Measurements from ENCODE around the gene KCND2. TPM values are rescaled to one million over a fixed set of nuclear protein-coding genes. Genes with fewer than 3 reads are reported as not detected.
"Not testable (repeated sequence)": the region's sequence is repeated elsewhere in the genome, so short reads cannot be mapped to it uniquely, and the experiment has no call there.

Gene KCND2
- total RNA-seq, 1 donor from 2014 or later, result 0.17 TPM

DNA sequence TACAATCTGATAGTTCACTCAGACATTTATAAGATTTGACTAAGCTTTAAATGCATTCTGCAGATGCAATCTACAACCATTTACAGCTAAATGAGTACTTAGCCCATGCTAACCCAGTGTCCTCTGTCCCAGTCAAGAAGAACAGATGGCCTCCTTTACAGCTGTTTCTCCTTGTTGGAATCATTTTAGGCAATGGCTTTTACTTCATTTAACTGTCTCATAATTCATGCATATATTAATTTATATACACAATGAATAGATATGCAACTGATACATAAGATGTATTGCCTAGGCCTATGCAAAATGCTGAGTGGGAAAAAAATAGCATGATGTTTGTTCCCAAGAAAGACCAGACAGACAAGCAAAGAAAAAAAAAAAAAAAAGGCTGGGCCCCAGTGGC lies 502.8 kb downstream of the KCND2 start:
- DNase-seq, result no peak

DNA sequence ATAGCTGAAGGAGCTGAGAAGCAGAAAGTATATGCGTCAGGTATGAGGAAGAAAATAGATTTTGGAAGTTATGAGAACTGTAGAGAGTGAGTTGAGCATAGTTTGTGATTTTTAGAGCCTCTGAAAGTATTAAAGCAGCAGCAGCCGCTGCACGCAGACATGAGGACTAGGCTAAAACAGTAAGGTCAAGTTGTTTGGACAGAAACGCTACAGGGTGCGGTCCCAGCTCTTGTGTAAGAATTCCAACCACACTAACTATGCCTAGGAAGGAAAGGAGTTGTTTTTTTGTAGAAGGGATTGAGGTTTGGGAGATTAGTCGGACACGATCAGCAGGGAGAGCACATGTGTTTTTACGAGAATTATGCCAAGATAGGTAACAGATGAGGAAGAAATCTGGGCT lies 506.1 kb downstream of the KCND2 start:
- not testable (repeated sequence) for DNase-seq

DNA sequence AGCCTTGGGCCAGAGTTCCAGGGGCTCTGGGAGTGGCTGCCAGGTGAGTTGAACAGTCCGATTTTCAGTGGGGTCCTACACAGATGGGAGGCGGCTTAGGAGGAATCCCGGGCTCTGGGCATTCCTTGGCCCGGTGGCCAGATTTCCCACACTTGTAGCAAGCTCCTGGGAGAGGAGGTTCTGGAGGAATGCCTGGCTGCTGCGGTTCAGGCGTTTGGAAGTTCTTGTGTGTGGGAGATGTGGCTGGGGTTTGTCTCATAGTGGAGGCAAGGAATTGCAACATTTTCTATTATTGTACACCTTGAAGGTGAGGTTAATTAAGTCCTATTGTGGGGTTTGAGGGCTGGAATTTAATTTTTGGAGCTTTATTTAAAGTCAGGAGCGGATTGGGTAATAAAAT lies 507.5 kb downstream of the KCND2 start:
- DNase-seq, result not testable (repeated sequence)

DNA sequence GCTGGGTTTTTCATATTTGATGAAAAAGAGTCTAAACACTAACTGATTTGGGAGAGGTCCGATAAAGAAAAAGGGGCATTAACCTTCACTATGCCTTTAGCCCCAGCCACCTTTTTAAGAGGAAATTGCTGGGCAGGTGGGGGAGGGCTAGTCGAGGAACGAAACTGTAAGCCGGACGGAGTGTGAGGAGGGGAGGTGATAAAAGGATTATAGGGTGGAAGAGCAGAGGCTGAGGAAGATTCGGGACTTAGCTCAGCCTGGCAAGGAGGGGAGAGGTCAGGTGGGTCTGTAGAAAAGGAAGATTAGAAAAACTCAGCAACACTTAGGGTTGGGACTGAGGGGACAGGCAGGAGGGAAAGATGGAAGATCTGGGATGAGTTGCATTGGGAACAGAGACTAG lies 508.0 kb downstream of the KCND2 start:
- no peak for DNase-seq

DNA sequence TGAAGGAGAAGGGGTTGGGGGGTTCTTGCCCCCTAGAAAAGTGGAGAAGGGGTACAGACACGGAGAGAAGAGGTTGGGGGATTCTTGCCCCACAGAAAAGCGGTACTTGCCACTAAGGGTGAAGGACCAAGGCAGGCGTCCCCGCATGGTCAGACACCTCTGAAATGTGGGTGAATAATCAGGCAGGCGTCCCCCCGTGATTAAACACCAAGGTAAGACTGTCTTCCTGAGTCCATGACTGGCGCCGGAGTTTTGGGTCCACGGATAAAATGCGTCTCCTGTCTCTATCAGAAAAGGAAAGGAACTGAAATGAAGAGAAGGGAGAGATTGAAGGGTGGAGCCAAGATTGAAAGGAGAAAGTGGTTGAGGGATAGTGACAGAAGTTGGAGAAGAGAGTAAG lies 508.9 kb downstream of the KCND2 start:
- not testable (repeated sequence) for DNase-seq

DNA sequence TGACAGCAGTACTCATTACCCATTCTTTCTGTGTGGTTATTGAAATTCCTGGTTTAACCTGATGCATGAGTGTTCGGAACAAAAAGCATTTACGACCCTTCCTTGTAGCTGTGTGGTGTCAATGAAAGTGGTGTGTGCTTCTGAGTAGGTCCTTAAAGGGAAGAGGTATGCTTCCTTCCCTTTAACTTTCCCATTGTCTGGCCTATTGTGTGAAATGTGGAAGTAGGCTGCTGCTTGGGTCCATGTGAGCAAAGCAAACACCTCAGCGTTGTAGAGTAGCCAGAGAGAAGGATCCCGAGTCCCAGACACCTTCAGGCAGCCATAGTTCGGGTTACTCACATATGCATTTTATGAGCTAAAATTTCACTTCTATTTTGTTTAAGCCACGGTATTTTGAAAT lies 510.3 kb downstream of the KCND2 start:
- no peak for DNase-seq

DNA sequence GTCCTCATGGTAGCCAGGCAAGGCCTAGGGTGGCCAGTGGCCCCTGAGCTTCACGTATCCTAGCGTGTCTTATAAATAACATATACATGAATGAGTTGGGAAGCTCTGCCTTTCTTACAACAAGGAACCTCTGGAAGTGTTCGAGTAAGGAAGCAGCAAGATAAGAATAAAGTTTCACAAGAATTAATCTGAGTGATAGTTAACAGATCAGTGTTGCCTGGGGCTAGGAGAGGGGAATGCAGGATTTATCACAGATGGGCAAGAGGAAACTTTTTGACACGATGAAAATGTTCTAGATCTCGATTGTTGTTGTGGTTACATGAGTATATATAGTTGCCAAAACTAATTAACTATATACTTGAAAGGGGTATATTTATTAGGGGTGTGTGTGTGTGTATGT lies 510.7 kb downstream of the KCND2 start:
- no peak for DNase-seq

DNA sequence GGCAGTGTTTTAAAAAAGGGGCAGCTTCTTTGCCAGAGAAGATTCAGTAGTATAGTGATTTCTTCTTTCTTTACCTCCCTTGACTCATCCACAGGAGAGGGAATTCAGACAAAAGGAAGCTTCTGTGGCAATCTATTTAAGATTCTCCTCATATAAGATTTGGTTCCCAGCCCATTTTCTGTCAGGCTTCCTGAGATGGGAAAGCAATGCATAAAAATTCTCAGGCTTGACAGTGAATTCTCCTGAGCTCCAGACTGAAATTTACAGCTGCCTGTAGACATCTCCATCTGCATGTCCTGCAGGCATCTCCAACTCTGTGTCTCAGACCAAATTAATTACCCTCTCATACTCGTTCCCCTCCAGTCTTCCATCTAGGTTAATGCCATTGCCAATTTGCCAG lies 512.1 kb downstream of the KCND2 start:
- DNase-seq, result no peak

DNA sequence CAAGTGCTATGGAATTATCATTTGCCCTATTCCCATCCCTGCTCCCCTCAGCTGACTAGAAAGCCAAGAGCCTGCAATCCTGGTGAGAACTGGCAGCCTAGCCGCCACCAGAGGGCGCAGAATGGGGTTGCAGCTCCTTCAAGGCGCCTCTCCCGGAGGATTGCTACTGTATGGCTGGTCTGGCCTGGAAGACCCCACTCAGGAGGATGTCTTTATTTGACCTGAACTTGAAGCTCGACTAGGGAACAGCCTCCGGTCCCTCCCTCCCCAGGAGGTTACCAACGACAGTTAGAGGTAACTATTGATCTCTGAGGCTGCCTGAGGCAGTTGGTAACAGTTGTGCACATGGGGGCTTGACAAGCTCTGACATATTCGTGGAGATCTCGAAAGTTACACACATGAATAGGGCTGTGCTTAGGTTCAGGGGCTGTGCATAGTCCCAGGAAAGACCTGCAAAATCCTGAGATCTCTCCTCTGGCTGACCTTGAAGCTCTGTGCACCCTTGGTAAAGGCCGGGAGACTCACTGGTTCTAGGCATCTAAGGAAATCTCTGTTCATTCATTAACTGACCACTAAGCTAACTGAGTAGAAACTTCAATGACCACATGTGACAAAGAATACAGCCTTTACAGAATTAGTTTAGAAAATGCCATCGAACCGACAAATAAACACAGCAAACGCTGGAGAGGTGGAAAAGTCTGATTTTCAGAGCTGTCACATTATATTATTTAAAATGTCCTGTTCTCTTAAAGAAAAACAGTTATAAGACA lies 519.3 kb downstream of the KCND2 start:
- DNase-seq, result peak; percentile 90

DNA sequence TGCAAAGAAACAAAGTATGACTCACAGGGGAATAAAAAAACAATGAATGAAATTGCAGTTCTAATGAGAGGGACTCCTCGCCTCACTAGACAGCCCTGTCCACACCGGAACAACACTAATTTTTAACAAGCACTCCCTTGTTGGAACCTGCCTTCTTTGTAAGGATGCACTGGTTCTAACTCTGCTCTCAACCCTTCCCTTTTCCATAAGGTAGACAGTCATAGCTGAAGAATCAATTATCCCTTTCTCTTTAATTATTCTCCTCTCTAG lies 519.8 kb downstream of the KCND2 start:
- DNase-seq, result no peak

DNA sequence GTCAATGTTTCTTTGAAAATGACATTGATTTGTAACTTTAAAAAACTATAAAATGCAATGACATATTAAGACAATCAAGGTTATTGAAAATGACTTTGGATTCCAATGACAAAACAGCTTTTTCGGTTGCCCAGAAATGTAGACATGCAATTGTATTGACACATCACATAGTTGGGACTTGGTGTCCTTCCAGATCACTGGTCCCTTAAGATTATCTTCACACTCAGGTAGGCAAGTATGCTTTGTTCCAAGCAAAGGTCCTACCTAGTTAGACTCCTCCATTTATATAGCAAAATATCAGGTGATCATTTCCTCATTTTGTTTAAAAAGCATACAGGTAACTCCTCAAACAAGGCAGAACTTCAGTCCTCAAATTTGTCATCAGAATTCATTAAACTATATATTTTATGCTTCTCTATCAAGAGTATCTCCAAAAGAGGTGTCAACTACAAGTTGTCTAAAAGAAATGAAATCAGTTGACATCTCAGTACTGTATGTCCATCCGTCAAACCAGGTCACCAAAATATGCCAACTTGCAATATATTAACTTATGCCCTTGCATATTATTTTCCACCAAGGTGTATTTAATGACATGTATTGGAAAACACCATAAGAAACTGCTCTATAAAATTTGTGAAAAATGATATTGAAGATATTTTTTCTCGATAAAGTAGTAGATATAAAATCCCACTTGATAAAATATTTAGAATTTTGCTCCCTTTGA lies 520.4 kb downstream of the KCND2 start:
- DNase-seq, result no peak

DNA sequence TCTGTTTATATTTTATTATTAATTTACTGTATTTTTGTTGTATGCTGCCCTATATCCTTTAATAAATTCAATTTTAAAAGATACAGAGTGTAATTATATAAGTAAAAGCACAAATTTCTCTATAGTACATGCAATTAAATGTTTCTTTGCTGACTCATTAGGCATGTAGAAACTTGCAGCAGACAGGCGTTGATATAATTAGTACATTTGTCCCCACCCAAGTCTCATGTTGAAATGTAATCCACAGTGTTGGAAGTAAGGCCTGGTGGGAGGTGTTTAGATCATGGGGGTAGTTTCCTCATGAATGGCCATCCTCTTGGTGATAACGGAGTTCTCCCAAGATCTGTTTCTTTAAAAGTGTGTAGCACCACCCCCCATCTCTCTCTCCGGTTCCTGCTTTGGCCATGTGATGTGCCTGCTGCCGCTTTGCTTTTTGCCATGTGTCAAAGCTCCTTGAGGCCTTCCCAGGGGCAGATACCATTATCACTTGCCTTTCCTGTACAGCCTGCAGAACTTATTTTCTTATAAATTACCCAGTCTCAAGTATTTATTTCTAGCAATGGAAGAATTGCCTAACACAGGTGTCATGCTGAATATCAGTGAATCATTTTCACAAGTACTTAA lies 521.2 kb downstream of the KCND2 start:
- DNase-seq, result no peak

DNA sequence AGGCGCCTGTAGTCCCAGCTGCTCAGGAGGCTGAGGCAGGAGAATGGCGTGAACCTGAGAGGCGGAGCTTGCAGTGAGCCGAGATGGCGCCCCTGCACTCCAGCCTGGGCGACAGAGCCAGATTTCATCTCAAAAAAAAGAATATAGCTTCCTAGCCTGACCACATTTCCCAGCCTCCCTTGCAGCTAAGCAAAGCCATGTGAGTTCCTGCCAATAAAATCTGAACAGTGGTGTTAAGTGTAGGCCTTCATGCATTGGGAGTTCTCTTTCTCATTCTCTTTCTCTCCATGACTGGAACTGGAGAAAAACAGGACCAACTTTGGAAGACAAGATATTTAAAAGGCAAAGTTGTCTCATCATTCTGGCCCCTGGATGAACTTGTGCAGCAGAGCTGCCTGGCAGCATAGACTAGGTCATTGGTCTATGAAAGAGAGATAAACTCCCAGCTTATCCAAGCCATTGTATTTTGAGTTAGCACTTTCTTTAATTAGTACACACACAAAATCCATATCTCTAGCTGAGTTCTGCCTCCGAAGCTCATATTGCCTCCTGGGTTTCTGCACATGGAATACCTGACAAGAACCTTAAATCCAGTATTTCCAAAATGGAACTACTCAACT lies 524.2 kb downstream of the KCND2 start:
- no peak for DNase-seq

DNA sequence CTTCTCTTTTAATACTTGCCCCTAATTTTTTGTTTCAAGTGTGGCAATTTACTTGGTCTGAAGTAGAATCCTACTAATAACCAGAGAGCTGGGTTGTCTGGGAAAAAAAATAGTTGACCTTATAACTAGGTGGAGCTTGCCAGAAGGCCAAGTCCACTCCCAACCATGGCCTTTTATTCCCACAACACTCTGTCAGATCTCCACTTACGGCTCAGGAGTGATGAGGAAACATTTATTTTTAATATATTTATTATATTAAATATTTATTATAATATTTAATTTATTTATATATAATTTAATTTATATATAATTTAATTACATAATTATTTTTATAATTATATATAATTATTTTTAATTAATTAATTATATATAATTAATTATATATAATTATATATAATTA lies 526.2 kb downstream of the KCND2 start:
- DNase-seq, result no peak

Data from dermis blood vessel endothelial cell (primary cell).